HL-60 (cell line): Measurements from ENCODE around the gene WASHC4.

ENCODE experiments used
- DNase-seq, 2 experiments: peaks; one replicate each; pipeline ENCODE4 v3.0.0-alpha.2; 2010 to 2020; ENCODE audit warnings: low read depth in 1 of 2, low spot score in 1 of 2
- H3K27ac ChIP-seq: fragments of 250-450 bp; sonication (Bioruptor Pico); replicated peaks from 2 replicates; pipeline ENCODE4 v1.5.1; 2020; ENCODE audit warnings: mild to moderate bottlenecking, moderate library complexity
- H3K27me3 ChIP-seq: fragments of 250-450 bp; sonication (Bioruptor Pico); 2 replicates; pipeline ENCODE4 v1.5.1; 2021; ENCODE audit warnings: mild to moderate bottlenecking, moderate library complexity; ENCODE audit not compliant: insufficient read depth, poor library complexity, severe bottlenecking
- H3K4me3 ChIP-seq: replicated peaks from 2 replicates; pipeline ENCODE4 v1.5.1; 2011; ENCODE audit warnings: mild to moderate bottlenecking, control low read depth, low read length; ENCODE audit not compliant: insufficient read depth
- GABPA ChIP-seq: IDR thresholded peaks from 2 replicates; pipeline ENCODE4 v1.6.1; 2012; ENCODE audit warnings: low read depth
- POLR2AphosphoS5 ChIP-seq: IDR thresholded peaks from 2 replicates; pipeline ENCODE4 v1.6.1; 2012; ENCODE audit warnings: low read depth
- SPI1 ChIP-seq: IDR thresholded peaks from 2 replicates; pipeline ENCODE4 v1.6.1; 2012; ENCODE audit warnings: low read depth, mild to moderate bottlenecking, borderline replicate concordance
- TF ChIP-seq, protein P1 (sequence below): IDR thresholded peaks from 2 replicates; pipeline ENCODE4 v1.6.1; 2012; ENCODE audit warnings: low read depth; ENCODE audit not compliant: insufficient replicate concordance
- TF ChIP-seq, protein P2 (sequence below): IDR thresholded peaks from one replicate; pipeline ENCODE4 v1.5.1; 2011; ENCODE audit warnings: low read length, control low read depth, inconsistent platforms; ENCODE audit not compliant: insufficient read depth

WASHC4 gene

DNA sequence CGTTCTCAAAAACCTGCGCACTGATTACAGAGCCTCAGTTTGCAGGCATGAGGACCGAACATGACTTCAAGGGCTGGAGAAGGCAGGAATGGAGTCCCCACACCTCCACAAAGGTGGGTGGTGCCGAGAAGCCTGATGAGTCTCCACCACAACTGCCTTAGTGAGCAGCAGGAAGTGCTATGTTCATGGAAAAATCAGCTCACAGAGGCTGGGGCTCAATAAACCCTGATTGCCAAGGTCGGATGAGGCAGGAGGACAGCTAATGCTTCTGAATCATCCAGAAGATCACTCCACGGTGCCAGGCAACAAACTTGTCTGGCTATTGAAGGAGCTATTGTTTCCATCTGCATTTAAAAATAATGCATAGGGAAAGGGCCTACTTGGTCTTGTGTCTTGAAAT, 97.4 kb downstream of the WASHC4 start:
- TF ChIP-seq GABPA = no peak
- TF ChIP-seq SPI1 = no peak
- TF ChIP-seq, protein P1, sequence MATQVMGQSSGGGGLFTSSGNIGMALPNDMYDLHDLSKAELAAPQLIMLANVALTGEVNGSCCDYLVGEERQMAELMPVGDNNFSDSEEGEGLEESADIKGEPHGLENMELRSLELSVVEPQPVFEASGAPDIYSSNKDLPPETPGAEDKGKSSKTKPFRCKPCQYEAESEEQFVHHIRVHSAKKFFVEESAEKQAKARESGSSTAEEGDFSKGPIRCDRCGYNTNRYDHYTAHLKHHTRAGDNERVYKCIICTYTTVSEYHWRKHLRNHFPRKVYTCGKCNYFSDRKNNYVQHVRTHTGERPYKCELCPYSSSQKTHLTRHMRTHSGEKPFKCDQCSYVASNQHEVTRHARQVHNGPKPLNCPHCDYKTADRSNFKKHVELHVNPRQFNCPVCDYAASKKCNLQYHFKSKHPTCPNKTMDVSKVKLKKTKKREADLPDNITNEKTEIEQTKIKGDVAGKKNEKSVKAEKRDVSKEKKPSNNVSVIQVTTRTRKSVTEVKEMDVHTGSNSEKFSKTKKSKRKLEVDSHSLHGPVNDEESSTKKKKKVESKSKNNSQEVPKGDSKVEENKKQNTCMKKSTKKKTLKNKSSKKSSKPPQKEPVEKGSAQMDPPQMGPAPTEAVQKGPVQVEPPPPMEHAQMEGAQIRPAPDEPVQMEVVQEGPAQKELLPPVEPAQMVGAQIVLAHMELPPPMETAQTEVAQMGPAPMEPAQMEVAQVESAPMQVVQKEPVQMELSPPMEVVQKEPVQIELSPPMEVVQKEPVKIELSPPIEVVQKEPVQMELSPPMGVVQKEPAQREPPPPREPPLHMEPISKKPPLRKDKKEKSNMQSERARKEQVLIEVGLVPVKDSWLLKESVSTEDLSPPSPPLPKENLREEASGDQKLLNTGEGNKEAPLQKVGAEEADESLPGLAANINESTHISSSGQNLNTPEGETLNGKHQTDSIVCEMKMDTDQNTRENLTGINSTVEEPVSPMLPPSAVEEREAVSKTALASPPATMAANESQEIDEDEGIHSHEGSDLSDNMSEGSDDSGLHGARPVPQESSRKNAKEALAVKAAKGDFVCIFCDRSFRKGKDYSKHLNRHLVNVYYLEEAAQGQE = no peak
- TF ChIP-seq, protein P2, sequence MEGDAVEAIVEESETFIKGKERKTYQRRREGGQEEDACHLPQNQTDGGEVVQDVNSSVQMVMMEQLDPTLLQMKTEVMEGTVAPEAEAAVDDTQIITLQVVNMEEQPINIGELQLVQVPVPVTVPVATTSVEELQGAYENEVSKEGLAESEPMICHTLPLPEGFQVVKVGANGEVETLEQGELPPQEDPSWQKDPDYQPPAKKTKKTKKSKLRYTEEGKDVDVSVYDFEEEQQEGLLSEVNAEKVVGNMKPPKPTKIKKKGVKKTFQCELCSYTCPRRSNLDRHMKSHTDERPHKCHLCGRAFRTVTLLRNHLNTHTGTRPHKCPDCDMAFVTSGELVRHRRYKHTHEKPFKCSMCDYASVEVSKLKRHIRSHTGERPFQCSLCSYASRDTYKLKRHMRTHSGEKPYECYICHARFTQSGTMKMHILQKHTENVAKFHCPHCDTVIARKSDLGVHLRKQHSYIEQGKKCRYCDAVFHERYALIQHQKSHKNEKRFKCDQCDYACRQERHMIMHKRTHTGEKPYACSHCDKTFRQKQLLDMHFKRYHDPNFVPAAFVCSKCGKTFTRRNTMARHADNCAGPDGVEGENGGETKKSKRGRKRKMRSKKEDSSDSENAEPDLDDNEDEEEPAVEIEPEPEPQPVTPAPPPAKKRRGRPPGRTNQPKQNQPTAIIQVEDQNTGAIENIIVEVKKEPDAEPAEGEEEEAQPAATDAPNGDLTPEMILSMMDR = no peak
- TF ChIP-seq POLR2AphosphoS5 = no peak
- no peak overlapping the region for H3K4me3 ChIP-seq
- no peaks in the 10 kb centered on the region for H3K27me3 ChIP-seq
- no peak for DNase-seq
- H3K27ac ChIP-seq = no peak overlapping the region

DNA sequence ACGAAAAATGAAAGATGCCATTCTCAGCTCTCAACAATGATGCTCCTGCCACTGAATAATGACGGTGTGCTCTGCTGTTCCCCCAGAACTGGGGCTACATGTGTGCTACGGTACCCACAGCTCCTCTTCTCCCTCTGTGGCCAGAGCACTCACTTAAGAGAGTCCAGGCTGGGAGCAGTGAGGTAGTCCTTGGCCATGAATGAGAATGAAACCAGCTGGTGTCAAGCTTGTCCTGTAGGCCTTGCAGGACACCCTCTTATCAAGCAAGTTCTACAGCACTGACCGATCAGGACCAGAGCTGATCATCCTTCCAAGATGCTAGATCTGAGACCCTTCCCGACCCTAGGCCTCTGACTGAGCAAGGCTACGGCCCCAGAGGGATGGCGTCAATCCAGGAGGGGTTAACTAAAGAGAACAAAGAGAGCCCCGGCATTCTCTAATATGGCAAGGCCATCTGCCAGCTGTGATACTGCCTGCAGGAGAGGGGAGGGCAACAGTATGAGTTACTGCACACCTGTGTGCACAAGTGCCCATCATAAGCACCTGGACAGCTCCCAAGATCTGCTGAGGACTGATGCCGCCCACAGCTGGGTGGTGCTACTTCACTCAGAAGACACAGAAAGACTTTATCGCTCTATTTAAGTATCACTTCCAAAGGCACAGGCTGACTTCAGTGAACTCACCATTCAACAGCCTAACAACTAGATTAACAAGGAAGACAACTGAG, 98.0 kb downstream of the WASHC4 start:
- H3K27ac ChIP-seq = no peak overlapping the region

DNA sequence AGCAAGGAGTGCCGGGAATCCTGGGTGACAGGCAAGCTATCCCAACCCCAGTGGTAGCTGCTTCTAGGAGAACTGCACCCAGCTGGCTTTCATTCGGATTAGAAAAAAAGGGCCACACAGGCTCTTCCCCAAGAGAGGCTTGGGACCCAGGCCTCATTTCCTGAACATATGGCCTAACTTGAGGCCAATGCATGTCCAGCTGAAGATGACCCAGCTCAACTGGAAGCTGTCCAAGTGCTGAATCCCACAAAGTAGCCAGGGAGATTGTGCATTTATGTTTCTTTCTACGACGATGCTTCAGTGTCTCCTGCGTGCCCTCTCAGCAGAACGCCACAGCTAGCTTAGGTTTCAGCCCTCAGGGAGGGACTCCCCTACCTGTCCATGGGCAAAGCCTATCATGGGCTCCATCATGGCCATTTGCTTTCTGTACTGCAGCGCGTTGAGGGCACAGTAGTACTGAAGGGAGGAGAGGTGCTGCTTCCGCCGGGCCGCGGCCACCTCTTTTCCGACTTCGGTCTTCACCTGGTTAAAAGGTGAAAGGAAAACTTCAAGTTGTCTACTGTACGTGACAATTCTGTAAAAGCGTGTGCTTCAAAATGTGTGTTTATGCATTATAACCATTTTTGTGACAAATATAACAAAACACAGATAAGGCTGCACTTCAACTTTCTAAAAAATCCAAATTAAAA, 99.3 kb downstream of the WASHC4 start:
- Histone ChIP-seq H3K27ac (no peak overlapping the region), H3K4me3 (no peak overlapping the region), H3K27me3 (no peaks in the 10 kb centered on the region)
- no peak for TF ChIP-seq GABPA
- TF ChIP-seq, protein P1 = peak; percentile 80
- DNase-seq = no peak

More for the DNA sequence above, 98.0 kb downstream of the WASHC4 start:
- no peak for DNase-seq
- TF ChIP-seq POLR2AphosphoS5 (no peak), SPI1 (no peak), GABPA (no peak)
- TF ChIP-seq, protein P2 = no peak
- TF ChIP-seq, protein P1 = no peak
- Histone ChIP-seq H3K4me3 (no peak overlapping the region), H3K27me3 (no peaks in the 10 kb centered on the region)
